ENCODE measurements around the gene IFFO2. TPM values are rescaled to one million over a fixed set of nuclear protein-coding genes. Genes with fewer than 3 reads are reported as not detected.
"Not testable (repeated sequence)": the region's sequence is repeated elsewhere in the genome, so short reads cannot be mapped to it uniquely, and the experiment has no call there.

Gene IFFO2
- total RNA-seq, 1 donor from 2014 or later: 7.6 TPM

- DNase-seq (ENCODE audit: low read depth in 2 of 2): peak; percentile 64 to 85
Measured at GRCh38 chr1:18875107-18875795, 81.2 kb downstream of the IFFO2 start.

- DNase-seq (ENCODE audit: low read depth in 2 of 2): no peak
Measured at GRCh38 chr1:18874600-18874999, 81.9 kb downstream of the IFFO2 start.

- no peak for DNase-seq (ENCODE audit: low read depth in 2 of 2)
Measured at GRCh38 chr1:18874036-18874435, 82.4 kb downstream of the IFFO2 start.

- DNase-seq (ENCODE audit: low read depth in 2 of 2): no peak
Measured at GRCh38 chr1:18872071-18872611, 84.3 kb downstream of the IFFO2 start.

GRCh38 chr1:18871401-18872070 lies 84.9 kb downstream of the IFFO2 start:
- no peak for DNase-seq (ENCODE audit: low read depth in 2 of 2)

- DNase-seq (ENCODE audit: low read depth in 2 of 2): no peak
Measured at GRCh38 chr1:18870957-18871356, 85.5 kb downstream of the IFFO2 start.

- DNase-seq (ENCODE audit: low read depth in 2 of 2): not testable (repeated sequence)
Measured at GRCh38 chr1:18870595-18870865, 85.9 kb downstream of the IFFO2 start.

GRCh38 chr1:18869847-18870594 lies 86.5 kb downstream of the IFFO2 start:
- no peak for DNase-seq (ENCODE audit: low read depth in 2 of 2)

- no peak for DNase-seq (ENCODE audit: low read depth in 2 of 2)
Measured at GRCh38 chr1:18868801-18869424, 87.6 kb downstream of the IFFO2 start.

- DNase-seq (ENCODE audit: low read depth in 2 of 2): no peak
Measured at GRCh38 chr1:18868354-18868753, 88.1 kb downstream of the IFFO2 start.

GRCh38 chr1:18866846-18867245 lies 89.6 kb downstream of the IFFO2 start:
- no peak for DNase-seq (ENCODE audit: low read depth in 2 of 2)

GRCh38 chr1:18866314-18866713 lies 90.2 kb downstream of the IFFO2 start:
- no peak for DNase-seq (ENCODE audit: low read depth in 2 of 2)

- DNase-seq (ENCODE audit: low read depth in 2 of 2): no peak
Measured at GRCh38 chr1:18865176-18865575, 91.3 kb downstream of the IFFO2 start.

GRCh38 chr1:18861590-18861989 lies 94.9 kb downstream of the IFFO2 start:
- DNase-seq (ENCODE audit: low read depth in 2 of 2): no peak

- no peak for DNase-seq (ENCODE audit: low read depth in 2 of 2)
Measured at GRCh38 chr1:18861082-18861481, 95.4 kb downstream of the IFFO2 start.

- DNase-seq (ENCODE audit: low read depth in 2 of 2): no peak
Measured at GRCh38 chr1:18859560-18859959, 96.9 kb downstream of the IFFO2 start, which contains the start of gene TAS1R2. TSS of gene TAS1R2 (minus strand) at chr1:18859660. CDS start at chr1:18859660, 0 bp downstream.

- no peak for DNase-seq (ENCODE audit: low read depth in 2 of 2)
Measured at GRCh38 chr1:18858070-18858688, 98.3 kb downstream of the IFFO2 start.

GRCh38 chr1:18856435-18856834 lies 100.0 kb downstream of the IFFO2 start:
- no peak for DNase-seq (ENCODE audit: low read depth in 2 of 2)

- no peak for DNase-seq (ENCODE audit: low read depth in 2 of 2)
Measured at GRCh38 chr1:18855573-18855972, 100.9 kb downstream of the IFFO2 start.

GRCh38 chr1:18854331-18855025 lies 102.0 kb downstream of the IFFO2 start:
- DNase-seq (ENCODE audit: low read depth in 2 of 2): no peak

Measured in dermis microvascular lymphatic vessel endothelial cell (primary cell).